Esophagus (tissue), 2 donors: ENCODE data around the gene IMMP2L. TPM values are rescaled to one million over a fixed set of nuclear protein-coding genes. Genes with fewer than 3 reads are reported as not detected.

Experiments used
- H3K27ac ChIP-seq, 2 donors: one replicate each; pipeline ENCODE4 v1.5.1; 2013; ENCODE audit warnings: low read depth in 2 of 2, mild to moderate bottlenecking in 2 of 2, inconsistent platforms in 1 of 2, low read length in 1 of 2, moderate library complexity in 1 of 2
- H3K27me3 ChIP-seq, 2 donors: one replicate each; pipeline ENCODE4 v1.6.1; 2013; ENCODE audit warnings: low read length in 2 of 2, control low read depth in 1 of 2, mild to moderate bottlenecking in 1 of 2; ENCODE audit not compliant: insufficient read depth in 2 of 2, control insufficient read depth in 1 of 2
- H3K36me3 ChIP-seq, 2 donors: one replicate each; pipeline ENCODE4 v1.6.1; 2013; ENCODE audit warnings: low read length in 1 of 2; ENCODE audit not compliant: control insufficient read depth in 2 of 2, insufficient read depth in 2 of 2
- H3K4me1 ChIP-seq, 2 donors: one replicate each; pipeline ENCODE4 v1.6.1; 2013; ENCODE audit warnings: low read length in 1 of 2; ENCODE audit not compliant: control insufficient read depth in 2 of 2, insufficient read depth in 2 of 2
- H3K4me3 ChIP-seq, 2 donors: one replicate each; pipeline ENCODE4 v1.5.1; 2013; ENCODE audit warnings: low read length in 2 of 2, mild to moderate bottlenecking in 2 of 2, low read depth in 1 of 2, moderate library complexity in 1 of 2
- H3K9me3 ChIP-seq, 2 donors: one replicate each; pipeline ENCODE4 v1.6.1; 2013; ENCODE audit warnings: mild to moderate bottlenecking in 2 of 2, low read depth in 1 of 2, low read length in 1 of 2, moderate library complexity in 1 of 2; ENCODE audit not compliant: control insufficient read depth in 2 of 2, insufficient read depth in 1 of 2
- WGBS, 2 donors: extraction: QIAGEN DNeasy Blood & Tissue Kit; methylation state at CpG; one replicate each; pipeline ENCODE4 v1.1.7; 2013; 5-methylcytosine and 5-hydroxymethylcytosine counted together
- polyA plus RNA-seq, 2 donors: library from polyadenylated mRNA; stranded (reverse); fragments of 200-250 nt; gene quantifications; one replicate each; pipeline ENCODE4 v1.2.3, GENCODE V29; 2013
- donor health status: healthy with polysubstance abuse.
- donor health status: Bipolar disorder and iron deficiency.

The IMMP2L gene
- polyA plus RNA-seq, 2 donors: 6.5 to 14.5 TPM

- no peaks in the 10 kb centered on the region for H3K27me3 ChIP-seq
- H3K9me3 ChIP-seq: no peaks in the 10 kb centered on the region
- H3K36me3 ChIP-seq: no peaks in the 10 kb centered on the region
- no peak overlapping the region for H3K4me3 ChIP-seq
- 74 to 82% methylated on average over 3 of the region's 3 CpGs for WGBS, 2 donors
- no peaks in the 10 kb centered on the region for H3K4me1 ChIP-seq
- H3K27ac ChIP-seq: no peak overlapping the region
Measured at GRCh38 chr7:111413739-111414138, 148.6 kb downstream of the IMMP2L start.

- H3K27me3 ChIP-seq: no peaks in the 10 kb centered on the region
- no peak overlapping the region for H3K27ac ChIP-seq
- no peak overlapping the region for H3K4me3 ChIP-seq
- H3K4me1 ChIP-seq: no peaks in the 10 kb centered on the region
- no peaks in the 10 kb centered on the region for H3K9me3 ChIP-seq
- H3K36me3 ChIP-seq: no peaks in the 10 kb centered on the region
Measured at GRCh38 chr7:111410899-111411298, 151.4 kb downstream of the IMMP2L start.

GRCh38 chr7:111409714-111410422 lies 152.4 kb downstream of the IMMP2L start:
- Histone ChIP-seq H3K9me3 (no peaks in the 10 kb centered on the region), H3K36me3 (no peaks in the 10 kb centered on the region), H3K27ac (no peak overlapping the region), H3K4me1 (no peaks in the 10 kb centered on the region), H3K27me3 (no peaks in the 10 kb centered on the region), H3K4me3 (no peak overlapping the region)
- WGBS, 2 donors: 88 to 93% methylated on average over 1 of the region's 1 CpG

- Histone ChIP-seq H3K4me3 (no peak overlapping the region), H3K27me3 (no peaks in the 10 kb centered on the region), H3K4me1 (no peaks in the 10 kb centered on the region), H3K9me3 (no peaks in the 10 kb centered on the region), H3K36me3 (no peaks in the 10 kb centered on the region), H3K27ac (no peak overlapping the region)
Measured at GRCh38 chr7:111408724-111409123, 153.6 kb downstream of the IMMP2L start.

GRCh38 chr7:111407258-111407657 lies 155.0 kb downstream of the IMMP2L start:
- Histone ChIP-seq H3K27me3 (no peaks in the 10 kb centered on the region), H3K9me3 (no peaks in the 10 kb centered on the region)
- WGBS, 2 donors: 88 to 100% methylated on average over 1 of the region's 1 CpG

GRCh38 chr7:111405621-111406020 lies 156.7 kb downstream of the IMMP2L start:
- Histone ChIP-seq H3K4me3 (no peak overlapping the region), H3K27ac (no peak overlapping the region), H3K9me3 (no peaks in the 10 kb centered on the region), H3K36me3 (no peaks in the 10 kb centered on the region), H3K27me3 (no peaks in the 10 kb centered on the region), H3K4me1 (no peaks in the 10 kb centered on the region)
- WGBS, 2 donors: 96 to 100% methylated on average over 1 of the region's 1 CpG

More at GRCh38 chr7:111407258-111407657, 155.0 kb downstream of the IMMP2L start:
- no peak overlapping the region for H3K4me3 ChIP-seq
- no peaks in the 10 kb centered on the region for H3K36me3 ChIP-seq
- H3K4me1 ChIP-seq: no peaks in the 10 kb centered on the region
- no peak overlapping the region for H3K27ac ChIP-seq

GRCh38 chr7:111401516-111401915 lies 160.8 kb downstream of the IMMP2L start:
- no peaks in the 10 kb centered on the region for H3K36me3 ChIP-seq
- no peak overlapping the region for H3K4me3 ChIP-seq
- no peaks in the 10 kb centered on the region for H3K4me1 ChIP-seq
- 70 to 73% methylated on average over 3 of the region's 3 CpGs for WGBS, 2 donors
- no peak overlapping the region for H3K27ac ChIP-seq
- H3K9me3 ChIP-seq: no peaks in the 10 kb centered on the region
- H3K27me3 ChIP-seq: no peaks in the 10 kb centered on the region

GRCh38 chr7:111400088-111400487 lies 162.2 kb downstream of the IMMP2L start:
- Histone ChIP-seq H3K4me3 (no peak overlapping the region), H3K4me1 (no peaks in the 10 kb centered on the region), H3K36me3 (no peaks in the 10 kb centered on the region), H3K27me3 (no peaks in the 10 kb centered on the region), H3K9me3 (no peaks in the 10 kb centered on the region), H3K27ac (no peak overlapping the region)
- 79 to 87% methylated on average over 2 of the region's 2 CpGs for WGBS, 2 donors

- no peak overlapping the region for H3K4me3 ChIP-seq
- H3K9me3 ChIP-seq: no peaks in the 10 kb centered on the region
- no peaks in the 10 kb centered on the region for H3K36me3 ChIP-seq
- no peaks in the 10 kb centered on the region for H3K27me3 ChIP-seq
- 97% methylated on average over 4 of the region's 4 CpGs for WGBS, 2 donors
- H3K27ac ChIP-seq: no peak overlapping the region
- no peaks in the 10 kb centered on the region for H3K4me1 ChIP-seq
Measured at GRCh38 chr7:111394891-111395290, 167.4 kb downstream of the IMMP2L start.

- no peak overlapping the region for H3K4me3 ChIP-seq
- H3K9me3 ChIP-seq: no peaks in the 10 kb centered on the region
- no peaks in the 10 kb centered on the region for H3K4me1 ChIP-seq
- H3K27ac ChIP-seq: no peak overlapping the region
- no peaks in the 10 kb centered on the region for H3K36me3 ChIP-seq
- H3K27me3 ChIP-seq: no peaks in the 10 kb centered on the region
- 66 to 77% methylated on average over 3 of the region's 3 CpGs for WGBS, 2 donors
Measured at GRCh38 chr7:111393011-111393754, 169.1 kb downstream of the IMMP2L start.
